ENCODE data around the gene DEFB132. TPM values are rescaled to one million over a fixed set of nuclear protein-coding genes. Genes with fewer than 3 reads are reported as not detected.

The DEFB132 gene
- total and polyA plus RNA-seq, 2 of the 13 experiments (the other 11 are each of a cell fraction or from before 2014, with no cell fraction given) = not detected

DNA sequence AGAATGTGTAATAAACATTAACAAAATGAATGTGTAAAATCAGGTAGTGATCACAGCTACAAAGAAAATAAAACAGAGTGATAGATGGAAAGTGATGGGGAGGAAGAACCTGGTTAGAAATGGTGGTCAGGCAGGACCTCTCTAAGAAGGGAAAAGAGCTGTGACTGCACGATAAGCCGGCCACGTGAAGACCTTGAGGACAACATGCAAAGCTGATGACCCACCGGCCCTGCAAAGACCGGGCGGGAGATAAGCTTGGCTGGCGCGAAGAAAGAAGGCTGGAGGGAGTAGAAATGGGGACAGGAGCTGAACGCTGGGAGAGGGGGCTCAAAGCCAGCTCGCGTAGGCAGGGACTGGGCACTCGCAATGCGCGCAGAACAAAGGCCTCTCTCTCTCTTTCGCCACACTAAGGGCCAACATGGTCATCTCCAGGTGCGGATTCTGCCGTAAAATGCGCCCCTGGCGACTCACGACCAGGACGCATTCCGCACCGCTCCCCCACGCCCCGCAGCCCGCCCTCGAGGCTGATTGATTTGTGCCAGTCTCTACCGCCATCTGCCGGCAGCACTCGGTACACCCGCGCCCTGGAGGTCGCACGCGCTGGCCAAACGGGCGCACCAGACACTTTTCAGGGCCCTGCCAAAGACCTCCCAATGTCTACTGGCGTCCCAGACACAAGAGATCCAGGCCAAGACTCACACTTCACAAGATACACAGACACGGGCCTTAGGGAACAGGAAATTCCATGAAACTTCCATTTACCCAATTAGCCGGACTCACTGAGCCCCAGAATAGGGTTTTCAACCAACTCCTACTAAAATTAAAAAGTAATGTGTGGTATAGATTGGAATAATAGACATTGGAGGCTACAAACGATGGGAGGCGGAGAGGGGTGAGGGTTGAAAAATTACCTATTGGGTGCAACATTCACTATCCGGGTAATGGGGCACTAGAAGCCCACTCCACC is 9.4 kb downstream of the DEFB132 start (continued):
- TF ChIP-seq, protein P1, sequence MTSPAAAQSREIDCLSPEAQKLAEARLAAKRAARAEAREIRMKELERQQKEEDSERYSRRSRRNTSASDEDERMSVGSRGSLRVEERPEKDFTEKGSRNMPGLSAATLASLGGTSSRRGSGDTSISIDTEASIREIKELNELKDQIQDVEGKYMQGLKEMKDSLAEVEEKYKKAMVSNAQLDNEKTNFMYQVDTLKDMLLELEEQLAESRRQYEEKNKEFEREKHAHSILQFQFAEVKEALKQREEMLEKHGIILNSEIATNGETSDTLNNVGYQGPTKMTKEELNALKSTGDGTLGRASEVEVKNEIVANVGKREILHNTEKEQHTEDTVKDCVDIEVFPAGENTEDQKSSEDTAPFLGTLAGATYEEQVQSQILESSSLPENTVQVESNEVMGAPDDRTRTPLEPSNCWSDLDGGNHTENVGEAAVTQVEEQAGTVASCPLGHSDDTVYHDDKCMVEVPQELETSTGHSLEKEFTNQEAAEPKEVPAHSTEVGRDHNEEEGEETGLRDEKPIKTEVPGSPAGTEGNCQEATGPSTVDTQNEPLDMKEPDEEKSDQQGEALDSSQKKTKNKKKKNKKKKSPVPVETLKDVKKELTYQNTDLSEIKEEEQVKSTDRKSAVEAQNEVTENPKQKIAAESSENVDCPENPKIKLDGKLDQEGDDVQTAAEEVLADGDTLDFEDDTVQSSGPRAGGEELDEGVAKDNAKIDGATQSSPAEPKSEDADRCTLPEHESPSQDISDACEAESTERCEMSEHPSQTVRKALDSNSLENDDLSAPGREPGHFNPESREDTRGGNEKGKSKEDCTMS (CRISPR knock-in tag; conservative IDR thresholded peaks at IDR 0.05) = peak; percentile 49; the same call in 1 of the 2 replicates
- TF ChIP-seq, protein P2, sequence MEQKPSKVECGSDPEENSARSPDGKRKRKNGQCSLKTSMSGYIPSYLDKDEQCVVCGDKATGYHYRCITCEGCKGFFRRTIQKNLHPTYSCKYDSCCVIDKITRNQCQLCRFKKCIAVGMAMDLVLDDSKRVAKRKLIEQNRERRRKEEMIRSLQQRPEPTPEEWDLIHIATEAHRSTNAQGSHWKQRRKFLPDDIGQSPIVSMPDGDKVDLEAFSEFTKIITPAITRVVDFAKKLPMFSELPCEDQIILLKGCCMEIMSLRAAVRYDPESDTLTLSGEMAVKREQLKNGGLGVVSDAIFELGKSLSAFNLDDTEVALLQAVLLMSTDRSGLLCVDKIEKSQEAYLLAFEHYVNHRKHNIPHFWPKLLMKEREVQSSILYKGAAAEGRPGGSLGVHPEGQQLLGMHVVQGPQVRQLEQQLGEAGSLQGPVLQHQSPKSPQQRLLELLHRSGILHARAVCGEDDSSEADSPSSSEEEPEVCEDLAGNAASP (CRISPR knock-in tag; IDR thresholded peaks at IDR 0.05; ENCODE audit: borderline replicate concordance) = peak; percentile 76
- peak; percentile 43; the same call in 1 of the 2 replicates for TF ChIP-seq HMG20A (CRISPR knock-in tag; IDR thresholded peaks at IDR 0.05; ENCODE audit: borderline replicate concordance)
- peak; percentile 15 for TF ChIP-seq TBL1XR1 (IDR thresholded peaks at IDR 0.05; ENCODE audit: borderline replicate concordance, low read length, partially characterized antibody)
- peak; percentile 98; the same call in 1 of the 2 replicates for TF ChIP-seq THYN1 (CRISPR knock-in tag; IDR thresholded peaks at IDR 0.05; ENCODE audit: borderline replicate concordance, low read depth)
- TF ChIP-seq TBX3 (IDR thresholded peaks at IDR 0.05; ENCODE audit: borderline replicate concordance) = peak; percentile 71; the same call in 1 of the 2 replicates
- peak; percentile 87; the same call in 1 of the 2 replicates for TF ChIP-seq ZNF788 (CRISPR knock-in tag; IDR thresholded peaks at IDR 0.05; ENCODE audit: borderline replicate concordance)
- TF ChIP-seq KLF12 (CRISPR knock-in tag; IDR thresholded peaks at IDR 0.05; ENCODE audit: borderline replicate concordance) = peak; percentile 90
- peak; percentile 82; the same call in 1 of the 2 replicates for TF ChIP-seq ZNF20 (CRISPR knock-in tag; IDR thresholded peaks at IDR 0.05)
- no peak for TF ChIP-seq KDM6A (CRISPR knock-in tag; IDR thresholded peaks at IDR 0.05; ENCODE audit: low read depth)
- TF ChIP-seq, protein P3, sequence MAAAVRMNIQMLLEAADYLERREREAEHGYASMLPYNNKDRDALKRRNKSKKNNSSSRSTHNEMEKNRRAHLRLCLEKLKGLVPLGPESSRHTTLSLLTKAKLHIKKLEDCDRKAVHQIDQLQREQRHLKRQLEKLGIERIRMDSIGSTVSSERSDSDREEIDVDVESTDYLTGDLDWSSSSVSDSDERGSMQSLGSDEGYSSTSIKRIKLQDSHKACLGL (CRISPR knock-in tag; IDR thresholded peaks at IDR 0.05) = peak; percentile 63; the same call in 1 of the 2 replicates
- TF ChIP-seq, protein P4, sequence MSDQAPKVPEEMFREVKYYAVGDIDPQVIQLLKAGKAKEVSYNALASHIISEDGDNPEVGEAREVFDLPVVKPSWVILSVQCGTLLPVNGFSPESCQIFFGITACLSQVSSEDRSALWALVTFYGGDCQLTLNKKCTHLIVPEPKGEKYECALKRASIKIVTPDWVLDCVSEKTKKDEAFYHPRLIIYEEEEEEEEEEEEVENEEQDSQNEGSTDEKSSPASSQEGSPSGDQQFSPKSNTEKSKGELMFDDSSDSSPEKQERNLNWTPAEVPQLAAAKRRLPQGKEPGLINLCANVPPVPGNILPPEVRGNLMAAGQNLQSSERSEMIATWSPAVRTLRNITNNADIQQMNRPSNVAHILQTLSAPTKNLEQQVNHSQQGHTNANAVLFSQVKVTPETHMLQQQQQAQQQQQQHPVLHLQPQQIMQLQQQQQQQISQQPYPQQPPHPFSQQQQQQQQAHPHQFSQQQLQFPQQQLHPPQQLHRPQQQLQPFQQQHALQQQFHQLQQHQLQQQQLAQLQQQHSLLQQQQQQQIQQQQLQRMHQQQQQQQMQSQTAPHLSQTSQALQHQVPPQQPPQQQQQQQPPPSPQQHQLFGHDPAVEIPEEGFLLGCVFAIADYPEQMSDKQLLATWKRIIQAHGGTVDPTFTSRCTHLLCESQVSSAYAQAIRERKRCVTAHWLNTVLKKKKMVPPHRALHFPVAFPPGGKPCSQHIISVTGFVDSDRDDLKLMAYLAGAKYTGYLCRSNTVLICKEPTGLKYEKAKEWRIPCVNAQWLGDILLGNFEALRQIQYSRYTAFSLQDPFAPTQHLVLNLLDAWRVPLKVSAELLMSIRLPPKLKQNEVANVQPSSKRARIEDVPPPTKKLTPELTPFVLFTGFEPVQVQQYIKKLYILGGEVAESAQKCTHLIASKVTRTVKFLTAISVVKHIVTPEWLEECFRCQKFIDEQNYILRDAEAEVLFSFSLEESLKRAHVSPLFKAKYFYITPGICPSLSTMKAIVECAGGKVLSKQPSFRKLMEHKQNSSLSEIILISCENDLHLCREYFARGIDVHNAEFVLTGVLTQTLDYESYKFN (CRISPR knock-in tag; conservative IDR thresholded peaks at IDR 0.05) = peak; percentile 47; the same call in 1 of the 2 replicates
- TF ChIP-seq MAFK (conservative IDR thresholded peaks at IDR 0.05 in 1 of 2, IDR thresholded peaks at IDR 0.05 in 1 of 2; ENCODE audit: low read length in 2 of 2) = no peak
- TF ChIP-seq, protein P5, sequence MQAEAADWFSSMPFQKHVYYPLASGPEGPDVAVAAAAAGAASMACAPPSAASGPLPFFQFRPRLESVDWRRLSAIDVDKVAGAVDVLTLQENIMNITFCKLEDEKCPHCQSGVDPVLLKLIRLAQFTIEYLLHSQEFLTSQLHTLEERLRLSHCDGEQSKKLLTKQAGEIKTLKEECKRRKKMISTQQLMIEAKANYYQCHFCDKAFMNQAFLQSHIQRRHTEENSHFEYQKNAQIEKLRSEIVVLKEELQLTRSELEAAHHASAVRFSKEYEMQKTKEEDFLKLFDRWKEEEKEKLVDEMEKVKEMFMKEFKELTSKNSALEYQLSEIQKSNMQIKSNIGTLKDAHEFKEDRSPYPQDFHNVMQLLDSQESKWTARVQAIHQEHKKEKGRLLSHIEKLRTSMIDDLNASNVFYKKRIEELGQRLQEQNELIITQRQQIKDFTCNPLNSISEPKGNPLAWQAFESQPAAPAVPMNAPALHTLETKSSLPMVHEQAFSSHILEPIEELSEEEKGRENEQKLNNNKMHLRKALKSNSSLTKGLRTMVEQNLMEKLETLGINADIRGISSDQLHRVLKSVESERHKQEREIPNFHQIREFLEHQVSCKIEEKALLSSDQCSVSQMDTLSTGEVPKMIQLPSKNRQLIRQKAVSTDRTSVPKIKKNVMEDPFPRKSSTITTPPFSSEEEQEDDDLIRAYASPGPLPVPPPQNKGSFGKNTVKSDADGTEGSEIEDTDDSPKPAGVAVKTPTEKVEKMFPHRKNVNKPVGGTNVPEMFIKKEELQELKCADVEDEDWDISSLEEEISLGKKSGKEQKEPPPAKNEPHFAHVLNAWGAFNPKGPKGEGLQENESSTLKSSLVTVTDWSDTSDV (CRISPR knock-in tag; IDR thresholded peaks at IDR 0.05) = peak; percentile 90; the same call in 1 of the 2 replicates
- TF ChIP-seq ZNF556 (CRISPR knock-in tag; IDR thresholded peaks at IDR 0.05; ENCODE audit: borderline replicate concordance) = peak; percentile 86; the same call in 1 of the 2 replicates

Measured in HepG2 (cell line).